Neural cell (in vitro differentiated cells): ENCODE measurements around the gene DIDO1. TPM values are rescaled to one million over a fixed set of nuclear protein-coding genes. Genes with fewer than 3 reads are reported as not detected.
"Not testable (repeated sequence)": the region's sequence is repeated elsewhere in the genome, so short reads cannot be mapped to it uniquely, and the experiment has no call there.

ENCODE experiments used
- H2AFZ ChIP-seq: fragments of 200-600, 300-800 bp; sonication (generic), shearing (Covaris generic); 2 replicates; pipeline ENCODE4 v1.6.0; 2014; ENCODE audit warnings: low read depth, mild to moderate bottlenecking, antibody characterized with exemption, low read length, moderate library complexity
- H3F3A ChIP-seq: fragments of 200-600 bp; shearing (Covaris generic); 2 replicates; pipeline ENCODE4 v1.6.1; 2016; ENCODE audit warnings: mild to moderate bottlenecking, moderate library complexity, mixed read lengths, antibody characterized with exemption, low read length; ENCODE audit not compliant: insufficient read depth, poor library complexity, severe bottlenecking
- H3K27ac ChIP-seq: fragments of 200-600, 300-800 bp; sonication (generic), shearing (Covaris generic); 2 replicates; pipeline ENCODE4 v1.5.1; 2014; ENCODE audit warnings: mild to moderate bottlenecking, low read length, moderate library complexity
- H3K27me3 ChIP-seq: fragments of 300-800, 200-600 bp; sonication (generic), shearing (Covaris generic); 2 replicates; pipeline ENCODE4 v1.6.0; 2014; ENCODE audit warnings: mild to moderate bottlenecking, low read depth, low read length, moderate library complexity; ENCODE audit not compliant: insufficient read depth
- H3K36me3 ChIP-seq: fragments of 300-800, 200-600 bp; sonication (generic), shearing (Covaris generic); 2 replicates; pipeline ENCODE4 v1.5.1; 2014; ENCODE audit warnings: mild to moderate bottlenecking, antibody characterized with exemption, low read length, moderate library complexity; ENCODE audit not compliant: insufficient read depth
- H3K4me2 ChIP-seq: fragments of 300-800, 200-600 bp; sonication (generic), shearing (Covaris generic); 2 replicates; pipeline ENCODE4 v1.6.0; 2014; ENCODE audit warnings: mild to moderate bottlenecking, low read length
- H3K4me3 ChIP-seq: fragments of 300-800, 200-600 bp; sonication (generic), shearing (Covaris generic); 2 replicates; pipeline ENCODE4 v1.5.1; 2014; ENCODE audit warnings: mild to moderate bottlenecking, low read length, moderate library complexity
- H3K79me2 ChIP-seq: fragments of 200-600 bp; shearing (Covaris generic); replicated peaks from 2 replicates; pipeline ENCODE4 v1.6.0; 2014; ENCODE audit warnings: mild to moderate bottlenecking, low read length, moderate library complexity; ENCODE audit not compliant: insufficient read depth
- H3K9ac ChIP-seq: fragments of 300-800, 200-600 bp; sonication (generic), shearing (Covaris generic); 2 replicates; pipeline ENCODE4 v1.6.1; 2016; ENCODE audit warnings: mild to moderate bottlenecking, low read length, mixed read lengths
- H3K9me2 ChIP-seq: fragments of 200-600 bp; shearing (Covaris generic); 2 replicates; pipeline ENCODE4 v1.6.1; 2016; ENCODE audit warnings: mild to moderate bottlenecking, low read length, mixed read lengths; ENCODE audit not compliant: insufficient read depth
- H3K9me3 ChIP-seq: fragments of 200-600, 300-800 bp; sonication (generic), shearing (Covaris generic); 2 replicates; pipeline ENCODE4 v1.6.1; 2016; ENCODE audit warnings: mild to moderate bottlenecking, mixed run types, low read length, moderate library complexity, mixed read lengths
- H4K20me1 ChIP-seq: fragments of 200-600 bp; shearing (Covaris generic); 2 replicates; pipeline ENCODE4 v1.6.1; 2016; ENCODE audit warnings: mild to moderate bottlenecking, mixed run types; ENCODE audit not compliant: insufficient read depth
- CTCF ChIP-seq: fragments of 450-650 bp; IDR thresholded peaks from 2 replicates; pipeline ENCODE4 v1.5.1; 2014; ENCODE audit warnings: antibody characterized with exemption, mild to moderate bottlenecking, moderate library complexity; ENCODE audit not compliant: poor library complexity, severe bottlenecking
- EP300 ChIP-seq: fragments of 450-650 bp; conservative IDR thresholded peaks from 2 replicates; pipeline ENCODE4 v1.6.1; 2014; ENCODE audit warnings: antibody characterized with exemption, mild to moderate bottlenecking, moderate library complexity; ENCODE audit not compliant: poor library complexity, severe bottlenecking
- EZH2 ChIP-seq: fragments of 200-600, 300-800 bp; shearing (Covaris generic), sonication (generic); IDR thresholded peaks from 2 replicates; pipeline ENCODE4 v1.6.1; 2014; ENCODE audit warnings: antibody characterized with exemption, low read length, borderline replicate concordance, mild to moderate bottlenecking; ENCODE audit not compliant: insufficient read depth, poor library complexity, severe bottlenecking
- MXI1 ChIP-seq: fragments of 450-650 bp; conservative IDR thresholded peaks from 2 replicates; pipeline ENCODE4 v1.6.1; 2014; ENCODE audit warnings: antibody characterized with exemption, mild to moderate bottlenecking; ENCODE audit not compliant: poor library complexity, severe bottlenecking
- POLR2AphosphoS5 ChIP-seq: IDR thresholded peaks from 2 replicates; pipeline ENCODE4 v1.6.1; 2012
- RAD21 ChIP-seq: fragments of 450-650 bp; conservative IDR thresholded peaks from 2 replicates; pipeline ENCODE4 v1.6.1; 2014; ENCODE audit warnings: antibody characterized with exemption, mild to moderate bottlenecking, moderate library complexity
- REST ChIP-seq: IDR thresholded peaks from 2 replicates; pipeline ENCODE4 v1.6.1; 2012; ENCODE audit warnings: borderline replicate concordance
- SMC3 ChIP-seq: fragments of 450-650 bp; conservative IDR thresholded peaks from 2 replicates; pipeline ENCODE4 v1.6.1; 2014; ENCODE audit warnings: antibody characterized with exemption, mild to moderate bottlenecking, moderate library complexity; ENCODE audit not compliant: poor library complexity
- TAF1 ChIP-seq: IDR thresholded peaks from 2 replicates; pipeline ENCODE4 v1.6.1; 2012; ENCODE audit warnings: low read depth
- polyA plus RNA-seq: library from polyadenylated mRNA; depleted of rRNA; stranded (reverse); fragments of >200 nt; gene quantifications from 2 replicates; pipeline ENCODE4 v1.2.3, GENCODE V29; 2014

The DIDO1 gene
- polyA plus RNA-seq, 1 donor from 2014 or later: 42.8 TPM

GRCh38 chr20:62849431-62849830 is 76.9 kb downstream of the DIDO1 start:
- no peak overlapping the region for H3K4me3 ChIP-seq

GRCh38 chr20:62848917-62849316 is 77.4 kb downstream of the DIDO1 start:
- H3K4me3 ChIP-seq, H3K9me2 ChIP-seq, H3K79me2 ChIP-seq, H3K36me3 ChIP-seq, H3K4me2 ChIP-seq, H2AFZ ChIP-seq, H3K27me3 ChIP-seq, H4K20me1 ChIP-seq, H3K27ac ChIP-seq, H3K9ac ChIP-seq, H3F3A ChIP-seq, H3K9me3 ChIP-seq: not testable (repeated sequence)

More at GRCh38 chr20:62849431-62849830, 76.9 kb downstream of the DIDO1 start:
- no peak overlapping the region for H3K4me2 ChIP-seq
- H3K27me3 ChIP-seq: no peaks in the 10 kb centered on the region
- H3K27ac ChIP-seq: no peak overlapping the region
- H3K9me2 ChIP-seq: no peaks in the 10 kb centered on the region
- H2AFZ ChIP-seq: no peak overlapping the region
- H3F3A ChIP-seq: no peaks in the 10 kb centered on the region
- H3K9me3 ChIP-seq: no peaks in the 10 kb centered on the region
- TF ChIP-seq RAD21: no peak
- TF ChIP-seq CTCF: no peak
- TF ChIP-seq TAF1: no peak
- TF ChIP-seq REST: no peak
- TF ChIP-seq MXI1: no peak
- no peak for TF ChIP-seq POLR2AphosphoS5
- no peak for TF ChIP-seq EZH2
- no peak for TF ChIP-seq EP300
- no peak for TF ChIP-seq SMC3
- no peaks in the 10 kb centered on the region for H3K36me3 ChIP-seq
- no peaks in the 10 kb centered on the region for H4K20me1 ChIP-seq
- no peak overlapping the region for H3K9ac ChIP-seq
- no peaks in the 10 kb centered on the region for H3K79me2 ChIP-seq

- Histone ChIP-seq H3K4me3 (no peak overlapping the region), H3K9ac (no peak overlapping the region), H3K9me2 (no peaks in the 10 kb centered on the region), H3F3A (no peaks in the 10 kb centered on the region), H2AFZ (no peak overlapping the region), H4K20me1 (no peaks in the 10 kb centered on the region), H3K79me2 (no peaks in the 10 kb centered on the region), H3K36me3 (no peaks in the 10 kb centered on the region), H3K27ac (no peak overlapping the region), H3K4me2 (no peak overlapping the region), H3K9me3 (no peaks in the 10 kb centered on the region), H3K27me3 (no peaks in the 10 kb centered on the region)
- TF ChIP-seq EZH2: no peak
These were observed 80.0 kb downstream of the DIDO1 start for GRCh38 chr20:62846166-62846890.
